ENCODE results near the gene ZNF345.

The ZNF345 gene

GRCh38 chr19:36916991-36917390, 66.3 kb downstream of the ZNF345 start:
- DNase-seq (ENCODE audit: low spot score) = no peak

- DNase-seq (ENCODE audit: low spot score) = no peak
Observed at GRCh38 chr19:36918090-36918489, 67.4 kb downstream of the ZNF345 start.

All from hematopoietic multipotent progenitor cell treated with erythropoietin and hydrocortisone succinate and interleukin-3 and kit ligand, for 15 days (in vitro differentiated cells).